Measurements from ENCODE around the gene CCDC91.

The CCDC91 gene

GRCh38 chr12:28388879-28389278 is 198.6 kb downstream of the CCDC91 start:
- no peak overlapping the region for H3K27ac ChIP-seq
- TF ChIP-seq CTCF (conservative IDR thresholded peaks at IDR 0.05), result no peak

DNA sequence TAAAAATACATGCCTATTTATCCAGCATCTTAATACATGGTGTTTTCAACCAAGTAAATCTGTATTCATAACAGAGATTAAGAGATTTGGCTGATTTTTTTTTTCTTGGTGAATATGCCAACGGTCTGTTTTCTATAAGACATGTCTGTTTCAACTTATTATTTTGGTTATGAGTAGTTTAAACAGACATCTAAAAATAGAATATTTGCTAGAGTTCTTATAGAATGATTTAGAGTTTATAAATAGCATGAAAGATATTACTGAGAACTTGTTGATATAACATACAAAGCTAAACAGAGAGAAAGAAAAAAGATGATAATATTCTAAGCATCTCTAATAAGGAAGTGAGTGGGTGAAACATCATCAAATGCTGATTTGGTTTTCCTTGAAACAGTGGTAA is 199.9 kb downstream of the CCDC91 start:
- TF ChIP-seq CTCF (conservative IDR thresholded peaks at IDR 0.05), result no peak
- no peak overlapping the region for H3K27ac ChIP-seq

- no peak for TF ChIP-seq CTCF (conservative IDR thresholded peaks at IDR 0.05)
- no peak overlapping the region for H3K27ac ChIP-seq
Measured at GRCh38 chr12:28390761-28391385, 200.6 kb downstream of the CCDC91 start.

GRCh38 chr12:28409892-28410291 is 219.6 kb downstream of the CCDC91 start:
- TF ChIP-seq CTCF (conservative IDR thresholded peaks at IDR 0.05), result no peak
- no peak overlapping the region for H3K27ac ChIP-seq

- no peak for TF ChIP-seq CTCF (conservative IDR thresholded peaks at IDR 0.05)
- no peak overlapping the region for H3K27ac ChIP-seq
Measured at GRCh38 chr12:28413460-28414109, 223.3 kb downstream of the CCDC91 start.

- no peak overlapping the region for H3K27ac ChIP-seq
Measured at GRCh38 chr12:28415755-28416154, 225.5 kb downstream of the CCDC91 start.

DNA sequence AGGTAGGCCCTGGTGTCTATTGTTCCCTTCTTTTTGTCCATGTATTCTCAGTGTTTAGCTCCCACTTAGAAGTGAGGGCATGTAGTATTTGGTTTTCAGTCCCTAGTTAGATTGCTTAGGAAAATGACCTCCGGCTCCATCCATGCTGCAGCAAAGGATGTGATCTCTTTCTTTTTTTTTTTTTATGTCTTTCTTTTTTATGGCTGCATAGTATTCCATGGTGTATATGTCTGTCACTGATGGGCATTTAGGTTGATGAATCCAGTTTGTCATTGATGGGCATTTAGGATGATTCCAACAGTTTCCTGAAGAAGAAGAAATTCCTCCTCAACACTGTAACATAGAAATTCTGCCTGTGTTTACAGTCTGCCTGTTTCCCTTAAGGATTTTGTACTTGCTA is 231.1 kb downstream of the CCDC91 start:
- H3K27ac ChIP-seq, result no peak overlapping the region
- no peak for TF ChIP-seq CTCF (conservative IDR thresholded peaks at IDR 0.05)

More at GRCh38 chr12:28415755-28416154, 225.5 kb downstream of the CCDC91 start:
- no peak for TF ChIP-seq CTCF (conservative IDR thresholded peaks at IDR 0.05)
